Neuron (in vitro differentiated cells): ENCODE data around the gene GCNT2.
"Not testable (repeated sequence)": the region's sequence is repeated elsewhere in the genome, so short reads cannot be mapped to it uniquely, and the experiment has no call there.

ENCODE experiments used
- H2AFZ ChIP-seq: one replicate; pipeline ENCODE4 v1.6.1; 2013; ENCODE audit warnings: low read depth, mild to moderate bottlenecking, inconsistent platforms, low read length, moderate library complexity
- H3K27me3 ChIP-seq: one replicate; pipeline ENCODE4 v1.6.1; 2013; ENCODE audit warnings: low read length; ENCODE audit not compliant: insufficient read depth
- H3K36me3 ChIP-seq: one replicate; pipeline ENCODE4 v1.6.1; 2013; ENCODE audit warnings: low read length; ENCODE audit not compliant: insufficient read depth
- H3K4me1 ChIP-seq: one replicate; pipeline ENCODE4 v1.6.1; 2013; ENCODE audit warnings: low read length; ENCODE audit not compliant: insufficient read depth
- H3K4me3 ChIP-seq: 2 replicates; pipeline ENCODE4 v1.5.1; 2013; ENCODE audit warnings: mild to moderate bottlenecking, low read length, moderate library complexity
- H3K9me3 ChIP-seq: one replicate; pipeline ENCODE4 v1.6.1; 2013; ENCODE audit warnings: low read length

Gene GCNT2

GRCh38 chr6:10559522-10560152 is 38.5 kb downstream of the GCNT2 start:
- Histone ChIP-seq H3K4me1 (peaks cover 43% of the 10 kb centered on the region), H2AFZ (no peak overlapping the region), H3K4me3 (no peak overlapping the region), H3K9me3 (no peaks in the 10 kb centered on the region), H3K36me3 (no peaks in the 10 kb centered on the region), H3K27me3 (no peaks in the 10 kb centered on the region)

- H3K27me3 ChIP-seq, result no peaks in the 10 kb centered on the region
- H2AFZ ChIP-seq, result no peak overlapping the region
Observed at GRCh38 chr6:10561611-10562199, 40.6 kb downstream of the GCNT2 start.

GRCh38 chr6:10564975-10565673 is 44.0 kb downstream of the GCNT2 start:
- Histone ChIP-seq H3K9me3 (no peaks in the 10 kb centered on the region), H3K36me3 (no peaks in the 10 kb centered on the region), H3K4me1 (no peaks in the 10 kb centered on the region), H3K27me3 (no peaks in the 10 kb centered on the region), H2AFZ (no peak overlapping the region), H3K4me3 (no peak overlapping the region)

More at GRCh38 chr6:10561611-10562199, 40.6 kb downstream of the GCNT2 start:
- H3K36me3 ChIP-seq, result no peaks in the 10 kb centered on the region
- H3K4me3 ChIP-seq, result no peak overlapping the region
- peaks cover 29% of the 10 kb centered on the region for H3K4me1 ChIP-seq
- H3K9me3 ChIP-seq, result no peaks in the 10 kb centered on the region

GRCh38 chr6:10565913-10566312 is 44.8 kb downstream of the GCNT2 start:
- Histone ChIP-seq H2AFZ (no peak overlapping the region), H3K4me1 (no peaks in the 10 kb centered on the region)

GRCh38 chr6:10567256-10568026 is 46.3 kb downstream of the GCNT2 start:
- Histone ChIP-seq H3K4me1 (no peaks in the 10 kb centered on the region), H2AFZ (no peak overlapping the region), H3K36me3 (no peaks in the 10 kb centered on the region), H3K9me3 (no peaks in the 10 kb centered on the region), H3K4me3 (no peak overlapping the region), H3K27me3 (no peaks in the 10 kb centered on the region)

More at GRCh38 chr6:10565913-10566312, 44.8 kb downstream of the GCNT2 start:
- Histone ChIP-seq H3K4me3 (no peak overlapping the region), H3K9me3 (no peaks in the 10 kb centered on the region), H3K36me3 (no peaks in the 10 kb centered on the region), H3K27me3 (no peaks in the 10 kb centered on the region)

- Histone ChIP-seq H3K4me1 (no peaks in the 10 kb centered on the region), H3K27me3 (no peaks in the 10 kb centered on the region), H3K36me3 (no peaks in the 10 kb centered on the region), H3K9me3 (no peaks in the 10 kb centered on the region), H2AFZ (no peak overlapping the region), H3K4me3 (no peak overlapping the region)
Observed at GRCh38 chr6:10569392-10570127, 48.4 kb downstream of the GCNT2 start.

GRCh38 chr6:10575519-10575918 is 54.4 kb downstream of the GCNT2 start:
- H3K36me3 ChIP-seq, H3K9me3 ChIP-seq, H3K4me3 ChIP-seq, H3K27me3 ChIP-seq, H2AFZ ChIP-seq, H3K4me1 ChIP-seq: not testable (repeated sequence)

- H3K4me1 ChIP-seq, result no peaks in the 10 kb centered on the region
- no peak overlapping the region for H3K4me3 ChIP-seq
- H3K9me3 ChIP-seq, result no peaks in the 10 kb centered on the region
Observed at GRCh38 chr6:10576226-10576625, 55.1 kb downstream of the GCNT2 start.

GRCh38 chr6:10577112-10577511 is 56.0 kb downstream of the GCNT2 start:
- no peaks in the 10 kb centered on the region for H3K36me3 ChIP-seq
- H3K4me3 ChIP-seq, result no peak overlapping the region
- H2AFZ ChIP-seq, result no peak overlapping the region
- no peaks in the 10 kb centered on the region for H3K27me3 ChIP-seq
- no peaks in the 10 kb centered on the region for H3K4me1 ChIP-seq
- H3K9me3 ChIP-seq, result no peaks in the 10 kb centered on the region

More at GRCh38 chr6:10576226-10576625, 55.1 kb downstream of the GCNT2 start:
- no peaks in the 10 kb centered on the region for H3K36me3 ChIP-seq
- H3K27me3 ChIP-seq, result no peaks in the 10 kb centered on the region
- no peak overlapping the region for H2AFZ ChIP-seq

- Histone ChIP-seq H3K4me3 (no peak overlapping the region), H3K36me3 (no peaks in the 10 kb centered on the region), H3K27me3 (no peaks in the 10 kb centered on the region), H2AFZ (no peak overlapping the region), H3K4me1 (peaks cover 6% of the 10 kb centered on the region), H3K9me3 (no peaks in the 10 kb centered on the region)
Observed at GRCh38 chr6:10578723-10579122, 57.6 kb downstream of the GCNT2 start.

GRCh38 chr6:10579803-10580202 is 58.7 kb downstream of the GCNT2 start:
- H3K4me3 ChIP-seq, result no peak overlapping the region
- H3K4me1 ChIP-seq, result peaks cover 11% of the 10 kb centered on the region
- H3K36me3 ChIP-seq, result no peaks in the 10 kb centered on the region
- no peaks in the 10 kb centered on the region for H3K27me3 ChIP-seq
- no peaks in the 10 kb centered on the region for H3K9me3 ChIP-seq
- H2AFZ ChIP-seq, result no peak overlapping the region

- Histone ChIP-seq H3K4me3 (no peak overlapping the region), H3K36me3 (no peaks in the 10 kb centered on the region), H3K4me1 (peaks cover 18% of the 10 kb centered on the region), H2AFZ (no peak overlapping the region), H3K9me3 (no peaks in the 10 kb centered on the region), H3K27me3 (no peaks in the 10 kb centered on the region)
Observed at GRCh38 chr6:10580570-10580969, 59.4 kb downstream of the GCNT2 start.
